OCI-LY1 (cell line): Measurements from ENCODE around the gene ERCC1.

Source experiments
- H2AFZ ChIP-seq: fragments of 200-600 bp; sonication (generic), shearing (Covaris generic); 2 replicates; pipeline ENCODE4 v1.6.0; 2014; ENCODE audit warnings: antibody characterized with exemption, mild to moderate bottlenecking, low read length
- H3F3A ChIP-seq: fragments of 200-600 bp; sonication (generic), shearing (Covaris generic); 2 replicates; pipeline ENCODE4 v1.6.0; 2014; ENCODE audit warnings: mild to moderate bottlenecking, antibody characterized with exemption, low read length, moderate library complexity; ENCODE audit not compliant: insufficient read depth
- H3K27ac ChIP-seq: fragments of 200-600 bp; sonication (generic); 2 replicates; pipeline ENCODE4 v1.5.1; 2014; ENCODE audit warnings: low read length, mixed run types, mild to moderate bottlenecking, low read depth; ENCODE audit not compliant: poor library complexity, severe bottlenecking
- H3K27me3 ChIP-seq: fragments of 200-600 bp; sonication (generic); 2 replicates; pipeline ENCODE4 v1.6.0; 2014; ENCODE audit warnings: antibody characterized with exemption, mild to moderate bottlenecking, low read length, moderate library complexity; ENCODE audit not compliant: insufficient read depth
- H3K36me3 ChIP-seq: fragments of 200-600 bp; sonication (generic); 2 replicates; pipeline ENCODE4 v1.6.1; 2014; ENCODE audit warnings: mild to moderate bottlenecking, antibody characterized with exemption, low read length, moderate library complexity, mixed read lengths; ENCODE audit not compliant: insufficient read depth
- H3K4me1 ChIP-seq: fragments of 200-600 bp; sonication (generic); 2 replicates; pipeline ENCODE4 v1.5.1; 2014; ENCODE audit warnings: mild to moderate bottlenecking, low read length, moderate library complexity; ENCODE audit not compliant: insufficient read depth, severe bottlenecking
- H3K4me2 ChIP-seq: fragments of 200-600 bp; sonication (generic), shearing (Covaris generic); 2 replicates; pipeline ENCODE4 v1.6.1; 2014; ENCODE audit warnings: low read length
- H3K4me3 ChIP-seq: fragments of 200-600 bp; sonication (generic); 2 replicates; pipeline ENCODE4 v1.5.1; 2014; ENCODE audit warnings: low read length, low read depth, mild to moderate bottlenecking, mixed read lengths; ENCODE audit not compliant: poor library complexity, severe bottlenecking
- H3K79me2 ChIP-seq: fragments of 200-600 bp; shearing (Covaris generic); 2 replicates; pipeline ENCODE4 v1.6.1; 2016; ENCODE audit warnings: mixed run types, low read length, mixed read lengths; ENCODE audit not compliant: insufficient read depth
- H3K9ac ChIP-seq: fragments of 200-600 bp; sonication (generic), shearing (Covaris generic); 2 replicates; pipeline ENCODE4 v1.6.1; 2014; ENCODE audit warnings: mild to moderate bottlenecking, low read length, mixed read lengths
- H3K9me2 ChIP-seq: fragments of 200-600 bp; sonication (generic), shearing (Covaris generic); 2 replicates; pipeline ENCODE4 v1.6.1; 2014; ENCODE audit warnings: low read depth, mild to moderate bottlenecking, low read length, mixed read lengths
- H3K9me3 ChIP-seq: fragments of 200-600 bp; shearing (Covaris generic); 2 replicates; pipeline ENCODE4 v1.6.1; 2014; ENCODE audit warnings: low read length, mixed read lengths
- H4K20me1 ChIP-seq: fragments of 200-600 bp; sonication (generic), shearing (Covaris generic); 2 replicates; pipeline ENCODE4 v1.6.0; 2016; ENCODE audit warnings: mild to moderate bottlenecking, low read length; ENCODE audit not compliant: insufficient read depth
- CTCF ChIP-seq: fragments of 200-600 bp; sonication (generic), shearing (Covaris generic); IDR thresholded peaks from 2 replicates; pipeline ENCODE4 v1.5.1; 2017; ENCODE audit warnings: mild to moderate bottlenecking, antibody characterized with exemption, low read length, moderate library complexity, mixed read lengths
- EZH2 ChIP-seq: fragments of 200-600 bp; sonication (generic), shearing (Covaris generic); IDR thresholded peaks from 2 replicates; pipeline ENCODE4 v1.8.0; 2017; ENCODE audit warnings: borderline replicate concordance, mixed run types, mild to moderate bottlenecking, antibody characterized with exemption, low read length, moderate library complexity, mixed read lengths

Gene ERCC1

GRCh38 chr19:45402298-45403061 is 21.2 kb downstream of the ERCC1 start:
- Histone ChIP-seq H3K9ac (peak overlapping the region; percentile 25; the same call in 1 of the 2 replicates), H3K9me2 (no peaks in the 10 kb centered on the region), H3F3A (no peaks in the 10 kb centered on the region), H3K9me3 (no peaks in the 10 kb centered on the region), H2AFZ (no peak overlapping the region), H3K4me2 (peak overlapping the region; percentile 43), H3K27ac (no peak overlapping the region), H4K20me1 (no peaks in the 10 kb centered on the region), H3K79me2 (peaks cover 5% of the 10 kb centered on the region; the same call in 1 of the 2 replicates), H3K4me3 (peak overlapping the region; percentile 33), H3K4me1 (peaks cover 41% of the 10 kb centered on the region), H3K36me3 (no peaks in the 10 kb centered on the region), H3K27me3 (no peaks in the 10 kb centered on the region)
- TF ChIP-seq EZH2 (no peak), CTCF (peak; percentile 86)

GRCh38 chr19:45401815-45402214 is 21.9 kb downstream of the ERCC1 start:
- Histone ChIP-seq H3K36me3 (no peaks in the 10 kb centered on the region), H3K9me2 (no peaks in the 10 kb centered on the region), H3K9me3 (no peaks in the 10 kb centered on the region), H2AFZ (no peak overlapping the region), H3K27me3 (no peaks in the 10 kb centered on the region), H3K9ac (no peak overlapping the region), H3K27ac (no peak overlapping the region), H3K4me3 (no peak overlapping the region), H4K20me1 (no peaks in the 10 kb centered on the region), H3F3A (no peaks in the 10 kb centered on the region), H3K79me2 (no peaks in the 10 kb centered on the region), H3K4me1 (peaks cover 36% of the 10 kb centered on the region), H3K4me2 (no peak overlapping the region)
- TF ChIP-seq CTCF (no peak), EZH2 (no peak)

GRCh38 chr19:45400192-45400591 is 23.5 kb downstream of the ERCC1 start:
- no peak overlapping the region for H3K4me3 ChIP-seq
- H3K79me2 ChIP-seq, result no peaks in the 10 kb centered on the region
- H3K36me3 ChIP-seq, result no peaks in the 10 kb centered on the region
- no peaks in the 10 kb centered on the region for H3K9me2 ChIP-seq
- TF ChIP-seq CTCF (no peak), EZH2 (no peak)
- no peak overlapping the region for H3K27ac ChIP-seq
- H3K4me2 ChIP-seq, result no peak overlapping the region
- peaks cover 30% of the 10 kb centered on the region for H3K4me1 ChIP-seq
- H2AFZ ChIP-seq, result no peak overlapping the region
- H4K20me1 ChIP-seq, result no peaks in the 10 kb centered on the region
- H3K9me3 ChIP-seq, result no peaks in the 10 kb centered on the region
- no peaks in the 10 kb centered on the region for H3F3A ChIP-seq
- no peak overlapping the region for H3K9ac ChIP-seq
- H3K27me3 ChIP-seq, result no peaks in the 10 kb centered on the region
